ENCODE results near the gene TNFAIP1.

GRCh38 chr17:28319598-28319935, 16.0 kb upstream of the TNFAIP1 start:
- TF ChIP-seq CTCF (optimal IDR thresholded peaks at IDR 0.05 in 1 of 3, IDR thresholded peaks at IDR 0.05 in 1 of 3, conservative IDR thresholded peaks at IDR 0.05 in 1 of 3; ENCODE audit: extremely low read depth in 1 of 3, insufficient read depth in 2 of 3, low read length in 3 of 3) (peak in 1 of 3 experiments; percentile 2), EZH2 (IDR thresholded peaks at IDR 0.05; ENCODE audit: low read length) (no peak)
